HG03064 (cell line): ENCODE results near the gene UBE2I.

Experiments used
- ATAC-seq: cut with Tn5 transposase; IDR thresholded peaks from one replicate; pipeline ENCODE4 v1.9.1; 2021; ENCODE audit warnings: low read depth; ENCODE audit not compliant: unreplicated experiment

The UBE2I gene

GRCh38 chr16:1355591-1355990 is 46.2 kb downstream of the UBE2I start:
- ATAC-seq: no peak

- ATAC-seq: no peak
Measured at GRCh38 chr16:1356061-1356900, 46.8 kb downstream of the UBE2I start.

GRCh38 chr16:1357906-1358566 is 48.6 kb downstream of the UBE2I start:
- ATAC-seq: no peak

GRCh38 chr16:1361685-1362360 is 52.4 kb downstream of the UBE2I start:
- ATAC-seq: no peak

GRCh38 chr16:1362807-1363206 is 53.4 kb downstream of the UBE2I start:
- no peak for ATAC-seq

GRCh38 chr16:1363501-1364041 is 54.1 kb downstream of the UBE2I start:
- ATAC-seq: no peak

- ATAC-seq: no peak
Measured at GRCh38 chr16:1364510-1364909, 55.1 kb downstream of the UBE2I start.

- no peak for ATAC-seq
Measured at GRCh38 chr16:1366060-1366711, 56.8 kb downstream of the UBE2I start.

GRCh38 chr16:1366712-1367299 is 57.4 kb downstream of the UBE2I start:
- ATAC-seq: no peak

- no peak for ATAC-seq
Measured at GRCh38 chr16:1367486-1368174, 58.2 kb downstream of the UBE2I start.

- ATAC-seq: no peak
Measured at GRCh38 chr16:1371054-1371978, 61.9 kb downstream of the UBE2I start.

- no peak for ATAC-seq
Measured at GRCh38 chr16:1372292-1372950, 63.0 kb downstream of the UBE2I start.

GRCh38 chr16:1374418-1375297 is 65.2 kb downstream of the UBE2I start:
- ATAC-seq: no peak

- ATAC-seq: no peak
Measured at GRCh38 chr16:1375298-1375640, 65.8 kb downstream of the UBE2I start.

GRCh38 chr16:1375741-1376410 is 66.4 kb downstream of the UBE2I start:
- ATAC-seq: no peak
